ENCODE results near the gene DRD2.
A peak's percentile ranks its signal among the peaks of the same experiment; 100 is the strongest.

The DRD2 gene

DNA sequence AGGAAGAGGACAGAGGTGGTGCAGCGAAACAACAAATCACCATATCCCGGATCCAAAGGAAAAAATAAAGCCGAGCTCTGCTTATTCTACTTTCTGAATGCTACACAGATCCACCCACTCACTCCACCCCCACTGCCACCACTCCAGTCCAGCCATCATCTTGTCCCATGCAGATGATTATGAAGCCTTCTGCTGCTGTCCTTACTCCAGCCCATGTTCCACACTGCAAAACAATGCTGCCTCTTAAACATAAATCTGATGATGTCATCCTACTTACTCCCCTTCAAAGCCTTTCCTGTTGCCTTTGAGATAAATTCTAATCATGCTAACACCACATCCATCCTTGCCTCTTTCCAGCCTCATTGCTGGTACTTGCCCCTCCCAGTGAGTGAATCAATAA lies 6.5 kb upstream of the DRD2 start:
- DNase-seq: no peak

DNA sequence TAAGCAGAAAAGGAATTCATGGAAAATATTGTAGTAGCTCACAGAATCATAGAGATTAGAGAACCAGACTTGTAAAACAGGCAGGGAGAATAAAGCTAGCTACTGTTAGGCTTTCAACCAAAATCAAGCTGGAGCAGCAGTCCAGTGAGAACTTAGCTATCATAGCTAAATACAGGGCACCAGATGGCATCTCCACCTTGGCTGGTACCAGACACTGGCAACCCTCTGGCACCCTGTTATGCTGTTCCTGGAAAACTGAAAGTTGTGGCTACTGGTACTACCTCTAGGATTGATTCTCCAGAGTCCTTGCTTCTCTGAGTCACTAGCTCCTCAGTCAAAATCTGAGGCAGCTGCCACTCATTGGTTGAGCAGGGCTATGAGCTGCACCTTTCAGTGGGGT lies 6.0 kb upstream of the DRD2 start:
- no peak for DNase-seq

DNA sequence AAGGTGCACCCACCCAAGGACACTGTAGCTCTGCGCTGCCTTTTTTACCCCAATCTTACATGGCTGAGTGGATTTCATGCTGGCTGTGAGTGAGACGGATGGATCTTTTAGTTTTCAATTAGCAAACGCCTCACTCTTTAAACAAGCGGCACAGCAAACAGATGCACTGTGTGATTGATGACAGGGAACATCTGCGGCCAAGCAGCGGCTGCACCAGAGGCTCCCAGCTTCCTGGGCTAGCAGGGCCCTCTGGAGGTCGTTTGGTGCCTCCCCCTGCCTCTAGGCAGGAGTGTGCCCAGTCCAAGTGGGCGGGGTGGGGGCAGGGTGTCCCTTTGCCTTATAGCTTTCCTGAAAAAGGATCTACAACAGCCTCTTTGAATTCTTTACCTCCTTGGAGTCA lies 2.1 kb upstream of the DRD2 start:
- no peak for DNase-seq

DNA sequence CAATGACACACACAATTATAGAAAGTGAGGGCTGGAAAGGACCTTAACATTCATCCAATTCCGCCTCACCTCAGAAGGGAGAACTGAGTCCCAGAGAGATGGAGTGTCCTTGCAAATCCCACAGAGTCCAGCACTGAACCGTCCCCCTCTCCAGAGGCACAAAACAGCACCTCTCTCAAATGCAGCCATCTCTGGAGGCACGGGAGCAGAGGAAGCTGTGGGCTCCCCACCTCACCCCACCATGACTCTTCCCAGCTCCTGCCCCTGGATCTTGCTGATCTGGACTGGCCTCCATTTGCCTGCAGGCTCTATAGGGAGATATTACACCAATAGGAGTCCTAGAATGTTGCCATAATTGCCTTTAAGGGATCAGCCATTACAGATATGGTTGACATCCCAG lies 1.4 kb upstream of the DRD2 start:
- no peak for DNase-seq

DNA sequence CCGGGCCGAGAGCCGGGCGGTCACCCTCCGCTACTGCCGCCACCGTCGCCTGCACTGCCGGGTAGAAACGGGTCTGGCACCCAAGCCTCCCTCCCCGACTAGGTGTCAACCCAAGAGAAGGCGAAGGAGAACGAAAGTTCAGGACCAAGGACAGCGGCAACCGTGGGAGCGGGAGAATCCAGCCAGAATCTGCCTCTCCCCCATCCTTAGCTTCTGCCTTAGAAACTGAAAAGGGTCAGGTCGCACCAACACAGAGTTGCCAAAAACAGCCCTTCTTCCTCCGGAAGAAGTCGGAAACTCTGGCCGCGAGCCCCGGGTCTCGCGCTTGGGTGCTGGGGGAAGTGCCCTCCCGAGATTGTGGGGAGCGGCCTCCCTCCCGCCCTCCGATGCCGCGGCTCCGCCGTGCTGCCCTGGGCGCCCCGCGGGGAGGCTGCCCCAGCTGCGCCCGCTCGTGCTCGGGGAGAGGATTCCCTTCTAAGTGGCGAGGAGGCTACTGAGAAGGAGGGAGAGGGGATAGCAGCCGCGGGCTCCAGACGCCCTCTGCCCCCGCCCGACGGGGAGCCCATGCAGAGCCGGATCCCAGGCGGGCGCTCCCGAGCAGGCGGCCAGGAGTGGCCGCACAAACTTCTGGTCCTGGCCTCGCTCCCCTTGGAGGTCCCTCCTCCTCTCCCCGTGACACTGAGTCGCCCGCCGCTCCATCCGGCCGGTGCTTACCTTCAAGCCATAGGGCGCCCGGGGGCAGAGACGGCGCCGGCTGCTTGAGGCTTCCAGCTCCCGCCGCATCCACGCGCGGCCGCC lies 637 bp downstream of the DRD2 start:
- DNase-seq: peak; percentile 66 to 69

DNA sequence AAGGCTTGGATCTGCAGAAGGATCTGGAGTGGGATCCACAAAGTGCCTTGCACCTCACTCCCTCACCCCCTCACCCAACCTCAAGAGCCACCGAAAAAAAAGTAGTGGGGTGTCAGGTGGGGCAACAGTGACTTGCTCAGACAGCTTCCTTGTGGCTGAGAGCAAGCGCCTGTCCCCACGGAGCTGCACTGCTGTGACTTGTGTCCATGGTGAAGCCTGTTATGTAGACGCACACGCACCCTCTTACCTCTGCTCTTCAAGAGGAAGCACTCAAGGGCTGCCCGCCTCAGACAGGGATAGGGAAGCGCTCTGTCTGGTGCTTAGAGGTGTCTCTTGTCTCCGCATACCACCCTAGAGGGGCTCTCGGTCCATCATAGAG lies 1.2 kb downstream of the DRD2 start:
- no peak for DNase-seq

DNA sequence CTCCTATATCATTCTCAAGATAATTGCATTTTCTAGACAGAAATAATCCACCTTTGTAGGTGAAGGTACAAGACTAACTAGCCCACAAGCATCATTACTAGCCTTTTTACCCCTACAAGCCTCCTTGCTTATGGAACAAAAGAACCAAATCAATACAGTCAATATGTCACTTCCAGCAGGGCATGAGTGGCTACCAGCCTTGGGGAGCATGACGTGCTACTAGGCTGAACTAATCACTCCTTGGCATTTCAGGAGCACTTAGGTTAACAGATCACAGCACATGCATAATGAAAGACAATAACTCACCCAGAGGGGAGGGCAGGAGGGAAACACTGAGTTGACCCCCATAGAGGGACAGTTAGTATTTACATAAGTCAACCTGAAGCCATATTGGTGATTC lies 2.7 kb downstream of the DRD2 start:
- no peak for DNase-seq

DNA sequence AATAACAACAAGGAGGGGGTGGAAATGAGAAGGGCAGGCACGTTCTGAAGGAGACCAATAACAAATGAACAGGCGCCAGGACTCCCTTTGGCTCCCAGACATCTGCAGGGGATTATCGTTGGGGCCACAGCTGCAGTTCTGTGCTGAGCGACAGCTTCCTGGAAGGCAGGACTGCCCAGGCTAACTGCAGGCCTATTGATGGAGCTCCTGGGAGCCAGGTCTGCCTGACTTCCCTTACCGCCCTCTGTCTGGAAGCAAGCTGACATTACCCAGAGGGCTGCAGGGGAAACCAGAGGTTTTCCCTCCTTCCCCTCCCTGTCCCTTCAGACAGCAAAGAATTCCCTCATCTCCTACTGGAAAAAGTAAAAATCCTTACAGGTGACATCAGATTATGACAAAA lies 5.0 kb downstream of the DRD2 start:
- DNase-seq: no peak

DNA sequence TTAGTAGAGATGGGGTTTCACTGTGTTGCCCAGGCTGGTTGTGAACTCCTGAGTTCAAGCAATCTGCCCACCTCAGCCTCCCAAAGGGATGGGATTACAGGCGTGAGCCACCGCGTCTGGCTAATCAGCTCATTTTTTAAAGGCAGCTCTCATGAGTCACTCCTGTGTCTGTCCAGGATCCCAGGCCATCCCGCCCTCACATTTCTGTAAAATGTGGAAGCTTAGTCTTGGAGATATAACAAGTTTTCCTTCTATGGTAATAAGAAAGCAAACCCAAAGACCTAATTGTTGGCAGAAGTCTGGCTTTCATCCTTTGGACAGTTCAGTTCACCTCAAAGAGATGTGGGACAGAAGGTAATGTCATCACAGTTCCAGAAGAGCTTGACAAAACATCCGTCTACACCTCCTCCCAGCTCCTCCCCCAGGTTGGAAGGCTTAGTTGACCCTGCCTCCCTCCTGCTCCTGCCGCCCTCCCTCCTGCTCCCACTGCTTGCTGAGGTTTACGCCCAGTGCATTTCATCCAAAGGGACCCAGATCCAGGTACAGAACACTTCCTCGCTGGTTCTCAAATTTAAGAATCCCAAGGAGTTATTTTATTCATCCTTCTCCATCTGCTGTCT lies 6.4 kb downstream of the DRD2 start:
- DNase-seq: no peak

DNA sequence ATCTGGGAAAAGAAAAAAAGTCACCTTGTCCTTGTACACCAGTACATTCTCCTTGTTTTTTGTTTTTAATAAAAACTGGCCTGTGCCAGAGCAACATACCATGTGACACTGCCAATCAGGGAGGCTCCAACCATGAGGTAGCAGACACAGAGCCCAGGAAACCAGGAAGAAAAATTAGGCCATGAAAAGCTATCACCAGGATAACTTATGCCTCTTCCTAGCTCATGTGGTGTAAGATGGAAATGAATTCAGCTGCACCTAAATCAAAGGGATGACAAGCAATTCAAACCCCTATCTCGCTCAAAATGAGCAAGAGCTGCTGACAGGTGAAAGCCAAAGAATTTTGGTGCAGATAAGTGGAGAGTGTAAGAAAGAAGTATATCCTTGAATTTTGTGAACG lies 7.7 kb downstream of the DRD2 start:
- no peak for DNase-seq

DNA sequence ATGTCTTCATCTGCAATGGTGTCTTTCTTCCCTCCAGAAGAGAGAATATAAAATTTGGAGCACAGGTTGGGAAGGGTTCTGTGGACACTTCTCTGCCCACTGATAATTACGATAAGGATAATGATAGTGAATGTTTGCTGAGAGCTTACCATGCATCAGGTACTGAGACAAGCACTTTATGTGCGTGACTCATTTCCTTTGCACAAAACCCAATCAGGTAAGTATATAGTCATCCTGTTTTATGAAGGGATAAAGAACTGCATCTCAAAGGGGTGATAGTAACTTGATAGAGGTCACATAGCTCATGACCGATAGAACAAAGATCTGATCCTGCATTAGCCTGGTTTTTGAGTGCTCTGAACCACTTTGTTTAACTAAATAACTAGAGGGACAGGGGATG lies 9.4 kb downstream of the DRD2 start:
- DNase-seq: no peak

DNA sequence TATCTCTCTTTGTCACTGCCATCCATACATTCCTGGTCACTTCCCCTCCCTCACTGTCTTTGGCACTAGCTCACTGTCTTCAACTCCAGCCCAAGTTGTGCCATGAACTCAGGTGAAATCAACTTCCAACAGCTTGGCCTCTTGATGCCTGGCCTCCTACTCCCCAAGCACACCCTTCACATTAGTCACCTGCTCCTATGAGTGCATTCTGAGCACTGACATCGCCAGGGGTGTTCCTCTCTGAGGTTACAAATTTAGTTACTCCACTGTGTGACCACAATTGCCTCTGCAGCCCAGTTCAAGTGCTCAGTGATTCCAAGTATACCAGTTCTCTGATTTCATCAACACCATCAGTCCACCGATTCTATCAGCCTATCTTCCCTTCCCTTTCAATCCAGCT lies 10.8 kb downstream of the DRD2 start:
- DNase-seq: no peak

DNA sequence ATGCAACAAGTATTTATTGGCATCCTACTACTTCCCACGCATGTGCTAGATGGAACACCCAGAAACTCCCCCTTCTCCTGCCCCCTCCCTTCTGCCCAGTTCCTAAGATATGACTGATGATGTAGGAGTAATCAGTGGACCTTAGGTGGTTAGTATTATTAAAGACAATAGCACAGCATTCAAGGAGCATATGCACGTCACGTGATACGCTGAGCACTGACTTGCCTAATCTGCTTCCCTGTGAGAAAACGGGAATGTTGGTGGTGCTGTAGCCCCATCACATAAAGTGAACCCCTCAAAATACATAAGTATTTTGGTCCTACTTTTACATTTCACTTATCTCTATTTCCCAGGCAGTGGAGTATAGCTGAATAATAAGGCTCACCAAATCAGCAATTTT lies 12.4 kb downstream of the DRD2 start:
- DNase-seq: no peak

DNA sequence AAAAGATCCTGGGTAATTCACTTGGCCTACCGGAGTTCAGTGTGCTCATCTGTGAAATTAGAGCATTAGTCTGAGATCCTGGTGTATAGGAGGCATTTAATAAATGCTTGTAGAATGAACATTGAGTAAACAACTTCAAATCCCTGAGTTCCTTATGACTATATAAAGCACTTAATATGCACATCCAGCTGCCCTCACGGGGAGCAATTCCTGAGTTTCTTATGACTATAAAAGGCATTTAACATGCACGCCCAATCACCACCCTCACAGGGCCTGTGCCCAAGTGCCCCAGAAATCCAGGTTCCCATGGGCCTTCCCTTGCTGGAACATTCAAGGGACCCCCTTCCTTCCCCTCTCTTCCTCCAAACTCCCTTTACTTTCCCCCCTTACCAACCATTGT lies 13.6 kb downstream of the DRD2 start:
- DNase-seq: no peak

DNA sequence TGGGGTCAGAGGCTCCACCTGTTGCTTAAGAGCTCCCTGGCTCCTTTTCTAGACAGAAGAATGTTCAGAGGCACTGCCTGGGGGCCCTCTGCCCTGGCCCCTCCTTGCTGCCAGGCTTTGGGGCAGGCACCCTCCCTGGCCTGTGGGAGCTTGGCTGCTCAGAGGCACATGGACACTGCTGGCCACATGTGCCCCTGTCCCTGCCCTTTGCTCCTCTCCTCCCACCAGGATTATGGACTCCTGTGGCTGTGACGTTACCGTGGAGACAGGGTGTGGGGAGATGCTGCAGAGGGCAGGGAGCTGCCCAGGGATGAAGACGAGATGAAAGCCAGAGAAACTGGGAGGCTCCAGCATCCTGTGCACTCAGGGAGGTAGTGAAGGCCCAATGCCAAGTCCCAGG lies 14.7 kb downstream of the DRD2 start:
- DNase-seq: no peak

DNA sequence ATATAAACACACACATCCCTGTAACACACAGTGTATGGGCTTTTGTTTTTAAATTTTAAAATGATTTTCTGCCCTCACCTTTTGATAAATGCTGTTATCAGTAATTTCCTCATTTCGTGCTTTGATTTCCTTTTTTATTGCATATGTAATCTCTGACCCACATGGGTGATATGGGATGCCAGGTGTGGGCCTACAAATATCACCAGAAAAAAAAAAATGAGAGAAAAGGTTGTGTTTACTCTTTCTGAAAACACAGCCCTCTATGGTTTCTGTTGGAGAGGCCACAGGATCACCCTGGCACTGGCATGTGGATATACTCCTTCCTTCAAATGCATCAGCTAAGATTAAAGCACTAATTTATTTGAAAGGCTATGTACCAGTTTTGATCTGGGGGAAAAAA lies 17.0 kb downstream of the DRD2 start:
- DNase-seq: no peak

DNA sequence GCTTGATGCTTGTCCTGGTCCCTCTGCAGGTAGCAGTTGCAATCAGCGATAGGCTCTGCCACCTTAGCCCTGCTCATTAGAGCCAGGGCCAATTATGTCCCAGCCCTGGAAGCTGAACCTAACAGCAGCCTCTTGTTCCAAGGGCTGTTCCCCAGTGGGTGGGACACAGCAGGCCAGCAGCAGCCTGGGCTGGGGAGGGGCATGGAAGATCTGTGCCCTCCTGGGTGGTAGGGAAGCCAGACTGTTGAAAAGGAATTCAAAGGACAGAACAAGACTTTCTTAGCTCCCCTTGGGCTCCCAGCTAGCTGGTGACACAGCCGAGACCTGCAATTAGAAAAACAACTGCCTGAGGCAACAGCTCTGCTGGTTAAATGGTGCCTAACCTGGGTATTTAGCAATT lies 17.4 kb downstream of the DRD2 start:
- no peak for DNase-seq

DNA sequence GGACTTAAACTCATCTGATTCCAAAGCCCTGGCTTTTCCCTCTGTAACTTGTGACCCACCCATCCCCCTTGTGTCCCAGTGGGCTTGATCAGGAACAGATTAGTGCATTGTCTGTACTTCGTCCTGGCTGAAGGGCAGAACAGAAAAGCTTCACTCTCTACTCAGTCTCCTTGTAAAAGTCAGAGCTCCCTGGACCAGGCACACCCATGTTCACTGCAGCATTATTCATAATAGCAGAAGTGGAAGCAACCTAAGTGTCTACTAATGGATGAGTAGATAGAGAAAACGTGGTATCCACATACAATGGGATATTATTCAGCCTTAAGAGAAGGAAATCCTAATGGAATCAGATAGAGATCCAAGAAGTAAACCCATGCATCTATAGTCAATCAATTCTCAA lies 20.7 kb downstream of the DRD2 start:
- DNase-seq: no peak

DNA sequence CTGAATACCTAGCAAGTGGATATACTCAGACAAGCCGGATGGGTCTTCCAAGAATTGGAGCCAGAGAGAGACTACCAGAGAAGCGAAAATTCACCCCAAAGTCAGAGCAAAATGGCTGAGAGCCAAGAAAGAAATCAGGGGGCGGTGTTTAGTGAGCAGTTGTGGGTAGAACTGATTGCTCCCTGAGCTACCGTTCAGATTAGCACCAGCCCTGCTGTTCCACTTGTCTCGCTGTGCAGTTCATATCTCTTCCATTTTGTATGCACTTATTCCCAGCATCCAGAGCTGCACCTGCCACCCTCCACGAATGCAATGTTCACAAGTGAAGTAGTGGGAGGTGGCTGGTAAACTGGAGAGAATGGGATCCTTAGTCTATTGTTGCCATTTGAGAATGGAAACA lies 25.5 kb downstream of the DRD2 start:
- DNase-seq: no peak

DNA sequence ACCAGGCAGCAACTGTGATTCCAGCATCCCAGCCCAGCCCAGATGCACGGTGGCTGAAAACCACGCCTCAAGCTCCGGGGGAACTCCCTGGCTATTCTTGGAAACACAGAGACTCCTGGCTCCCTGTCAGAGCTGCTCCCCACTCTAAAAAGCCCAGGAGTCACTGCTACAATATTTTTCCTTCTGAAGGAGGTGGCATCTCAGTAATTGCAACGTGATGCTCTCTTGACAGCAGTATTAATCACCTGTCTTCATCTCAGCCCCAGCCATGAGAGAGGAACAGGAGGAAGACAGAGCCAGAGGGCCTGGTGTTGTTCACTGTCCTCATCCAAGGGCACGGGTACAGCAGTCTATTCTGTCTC lies 26.9 kb downstream of the DRD2 start:
- DNase-seq: no peak

DNA sequence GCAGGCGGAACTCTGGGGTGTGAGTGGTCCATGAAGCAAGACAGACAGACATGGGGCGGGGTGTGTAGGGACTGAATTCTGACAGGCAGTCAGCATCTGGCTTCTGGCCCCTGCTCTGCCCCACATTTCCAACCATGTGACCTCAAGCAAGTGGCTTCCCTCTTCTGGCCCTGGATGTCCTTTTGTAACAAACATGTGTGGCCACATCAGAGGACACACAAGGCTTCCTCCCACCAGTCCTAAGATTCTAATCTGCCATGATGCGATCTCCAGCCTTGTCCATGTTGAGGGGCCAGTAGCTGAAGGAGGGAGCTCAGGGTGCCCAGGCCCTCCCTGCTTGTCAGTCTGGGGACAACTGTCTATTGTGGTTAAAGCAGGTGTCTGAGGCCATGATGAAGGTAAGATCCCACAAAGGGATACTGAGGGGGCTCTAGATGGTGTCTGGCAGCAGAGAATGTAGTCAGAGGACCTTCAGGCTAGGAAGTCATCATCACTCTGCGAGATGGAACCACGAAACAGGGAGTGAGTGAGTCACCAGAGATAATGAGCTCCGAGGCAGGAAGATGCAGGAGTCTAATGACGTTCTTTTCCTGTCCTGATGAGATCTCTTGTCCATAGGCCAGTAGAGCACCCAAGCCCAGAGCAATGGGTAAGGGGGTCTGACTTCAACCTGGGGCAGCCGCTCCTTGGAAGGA lies 27.4 kb downstream of the DRD2 start:
- DNase-seq: no peak

DNA sequence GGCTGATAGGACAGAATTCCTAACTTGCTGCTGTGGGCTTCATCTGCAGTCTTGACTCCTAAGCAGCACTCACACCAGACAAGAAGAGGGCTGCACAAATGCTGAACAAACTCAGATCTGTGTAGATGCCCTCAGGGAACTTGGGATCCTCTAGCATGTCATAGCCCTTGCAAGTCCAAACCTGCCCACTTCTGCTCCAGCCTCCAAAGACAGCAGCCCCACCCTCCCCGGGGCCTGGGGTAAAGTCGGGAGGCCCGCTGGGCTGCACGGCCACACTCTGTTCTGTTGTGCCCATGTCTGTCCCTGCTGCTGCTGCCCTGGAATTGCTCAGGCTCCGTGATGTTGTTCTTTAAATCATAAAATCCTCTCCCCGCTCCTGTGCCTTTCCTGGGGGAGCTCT lies 28.3 kb downstream of the DRD2 start:
- no peak for DNase-seq

DNA sequence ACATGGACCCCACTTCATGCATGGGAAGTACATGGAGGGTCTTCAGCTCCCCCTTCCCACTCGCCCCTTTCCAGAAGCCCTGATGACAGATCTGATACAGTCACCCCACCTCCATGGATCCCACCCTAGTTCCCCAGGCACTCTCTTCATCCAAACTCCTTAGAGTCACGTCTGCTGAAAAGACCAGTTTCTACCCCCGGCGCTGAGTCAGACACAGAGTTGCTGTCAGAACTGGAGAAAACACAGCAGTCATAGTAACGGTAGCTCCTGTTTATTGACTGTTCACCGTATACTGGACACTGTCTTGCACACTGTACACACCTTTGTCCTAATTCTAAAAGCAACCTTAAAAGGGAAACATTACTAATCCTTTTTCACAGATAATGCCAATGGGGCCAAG lies 29.1 kb downstream of the DRD2 start:
- DNase-seq: peak in 1 of 2 experiments; percentile 21

DNA sequence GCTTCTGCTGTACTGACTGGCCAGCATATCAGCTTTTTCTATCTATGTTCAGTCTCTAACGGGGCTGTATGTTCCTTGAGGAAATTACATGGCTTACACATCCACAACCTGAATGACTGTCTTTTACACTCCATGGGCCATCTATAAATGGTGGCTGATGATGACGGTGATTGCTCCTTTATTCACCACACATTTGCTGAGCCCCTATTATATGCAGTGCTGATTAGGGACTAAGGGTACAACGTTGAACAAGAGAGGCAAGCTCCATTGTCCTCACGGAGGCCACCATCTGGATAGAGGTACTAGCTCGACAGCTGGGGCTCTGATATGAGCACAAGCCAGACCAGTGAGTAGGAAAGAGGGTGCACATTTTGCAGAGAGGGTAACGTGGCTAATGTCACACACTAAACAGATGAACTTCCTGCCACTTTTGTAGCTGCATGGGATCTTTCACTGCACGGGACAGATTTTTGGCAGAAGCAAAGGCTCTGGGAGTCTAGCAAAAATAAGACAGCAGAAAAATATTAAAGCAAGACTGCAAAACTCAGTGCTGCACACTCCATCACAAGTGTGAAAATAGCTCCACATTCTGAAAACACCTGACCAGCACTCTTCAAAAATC lies 30.6 kb downstream of the DRD2 start:
- DNase-seq: no peak
